Gastrocnemius medialis (tissue), 4 donors: Measurements from ENCODE around the gene SLC13A5.

ENCODE experiments used
- POLR2A ChIP-seq, 2 donors: fragments of 450-650 bp; IDR thresholded peaks; one replicate each; pipeline ENCODE4 v1.6.1; 2017; ENCODE audit warnings: antibody characterized with exemption in 2 of 2, mild to moderate bottlenecking in 2 of 2, moderate library complexity in 2 of 2
- TF ChIP-seq, protein P1 (sequence below), 5 experiments: fragments of 450-650 bp in 3 of 5; fragments of 200-600 bp in 2 of 5; sonication (generic) in 2 of 5; IDR thresholded peaks in 4 of 5; conservative IDR thresholded peaks in 1 of 5; 1 replicate in 4 of 5; 2 replicates in 1 of 5; pipeline ENCODE4 v1.5.1; 2016 to 2019; ENCODE audit warnings: antibody characterized with exemption in 5 of 5, mild to moderate bottlenecking in 3 of 5, moderate library complexity in 3 of 5

DNA sequence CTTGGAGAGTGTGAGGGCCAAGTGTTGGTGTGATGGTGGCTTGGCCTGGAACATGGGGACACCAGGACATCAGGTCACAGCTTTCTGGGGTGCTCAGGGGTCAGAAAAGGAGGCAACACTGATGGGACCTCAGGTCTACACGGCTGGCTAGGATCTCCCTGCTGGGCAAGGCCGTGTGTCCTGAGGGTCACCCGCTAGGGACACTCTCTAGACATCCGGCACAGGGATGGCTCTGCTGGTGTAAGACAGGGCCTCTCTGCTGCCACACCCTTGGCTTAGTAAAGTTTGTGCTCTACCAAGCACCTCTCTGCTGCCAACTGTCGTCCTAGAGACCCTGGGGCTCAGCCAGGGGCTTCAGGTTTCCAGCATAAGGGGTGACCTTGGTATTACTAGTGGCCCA is 16.3 kb downstream of the SLC13A5 start:
- TF ChIP-seq, protein P1, sequence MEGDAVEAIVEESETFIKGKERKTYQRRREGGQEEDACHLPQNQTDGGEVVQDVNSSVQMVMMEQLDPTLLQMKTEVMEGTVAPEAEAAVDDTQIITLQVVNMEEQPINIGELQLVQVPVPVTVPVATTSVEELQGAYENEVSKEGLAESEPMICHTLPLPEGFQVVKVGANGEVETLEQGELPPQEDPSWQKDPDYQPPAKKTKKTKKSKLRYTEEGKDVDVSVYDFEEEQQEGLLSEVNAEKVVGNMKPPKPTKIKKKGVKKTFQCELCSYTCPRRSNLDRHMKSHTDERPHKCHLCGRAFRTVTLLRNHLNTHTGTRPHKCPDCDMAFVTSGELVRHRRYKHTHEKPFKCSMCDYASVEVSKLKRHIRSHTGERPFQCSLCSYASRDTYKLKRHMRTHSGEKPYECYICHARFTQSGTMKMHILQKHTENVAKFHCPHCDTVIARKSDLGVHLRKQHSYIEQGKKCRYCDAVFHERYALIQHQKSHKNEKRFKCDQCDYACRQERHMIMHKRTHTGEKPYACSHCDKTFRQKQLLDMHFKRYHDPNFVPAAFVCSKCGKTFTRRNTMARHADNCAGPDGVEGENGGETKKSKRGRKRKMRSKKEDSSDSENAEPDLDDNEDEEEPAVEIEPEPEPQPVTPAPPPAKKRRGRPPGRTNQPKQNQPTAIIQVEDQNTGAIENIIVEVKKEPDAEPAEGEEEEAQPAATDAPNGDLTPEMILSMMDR (IDR thresholded peaks at IDR 0.05 in 4 of 5, conservative IDR thresholded peaks at IDR 0.05 in 1 of 5) = no peak
- no peak for TF ChIP-seq POLR2A (IDR thresholded peaks at IDR 0.05)
